ENCODE data around the gene ADARB2. TPM values are rescaled to one million over a fixed set of nuclear protein-coding genes. Genes with fewer than 3 reads are reported as not detected.

ADARB2 gene
- total and polyA plus RNA-seq, 10 of the 15 experiments (the other 5 are each of a cell fraction or from before 2014, with no cell fraction given) = 0.02 to 4.1 (median 0.76) TPM

GRCh38 chr10:1401071-1401965 is 336.0 kb downstream of the ADARB2 start:
- Histone ChIP-seq H3K79me2 (ENCODE audit: control insufficient read depth, insufficient read depth, low read length) (no peaks in the 10 kb centered on the region), H3K9ac (ENCODE audit: control insufficient read depth, insufficient read depth, low read length) (no peak overlapping the region), H3K4me1 (ENCODE audit: control insufficient read depth, insufficient read depth, low read length) (no peaks in the 10 kb centered on the region), H3K27ac (ENCODE audit: control insufficient read depth, insufficient read depth) (no peak overlapping the region), H2AFZ (ENCODE audit: control insufficient read depth, low read depth, low read length) (no peak overlapping the region), H4K20me1 (ENCODE audit: control insufficient read depth, insufficient read depth) (no peaks in the 10 kb centered on the region), H3K9me3 (replicated peaks; ENCODE audit: control insufficient read depth, insufficient read depth, low read length) (no peaks in the 10 kb centered on the region), H3K4me3 (no peak overlapping the region), H3K27me3 (replicated peaks in 1 of 2; ENCODE audit: control insufficient read depth in 2 of 2, insufficient read depth in 2 of 2, low read length in 1 of 2) (no peaks in the 10 kb centered on the region), H3K36me3 (ENCODE audit: control insufficient read depth in 2 of 2, insufficient read depth in 2 of 2, low read length in 1 of 2) (no peaks in the 10 kb centered on the region), H3K4me2 (ENCODE audit: control insufficient read depth, insufficient read depth) (no peak overlapping the region)
- POLR2A ChIA-PET = no interaction called here
- in situ Hi-C loops (cut with MboI) (no loop called here), intact Hi-C loops (cut with micrococcal nuclease; ENCODE audit: unreplicated experiment) (no loop called here)
- no peak for ATAC-seq
- no TSS peak for BruUV-seq (replicated peaks)
- SMC1A ChIA-PET (ENCODE audit: uncharacterized antibody, unreplicated experiment) = no interaction called here
- no peak for FAIRE-seq
- 72% methylated on average over 32 of the region's 35 CpGs for WGBS (ENCODE audit: insufficient coverage, insufficient replicate concordance, low lambda C conversion rate, missing lambda C conversion rate)
- RAD21 ChIA-PET (ENCODE audit: unreplicated experiment) = no interaction called here
- no peak for DNase-seq (ENCODE audit: low read depth, low spot score)
- CTCF ChIA-PET = no interaction called here
- no peak for TF ChIP-seq REST (IDR thresholded peaks at IDR 0.05; ENCODE audit: low read depth, low read length)
- no peak for TF ChIP-seq RB1 (IDR thresholded peaks at IDR 0.05; ENCODE audit: borderline replicate concordance)
- TF ChIP-seq SREBF2 (IDR thresholded peaks at IDR 0.05; ENCODE audit: low read length) = no peak
- no peak for TF ChIP-seq NRF1 (conservative IDR thresholded peaks at IDR 0.05; ENCODE audit: low read depth, low read length)
- no peak for TF ChIP-seq MTA2 (IDR thresholded peaks at IDR 0.05; ENCODE audit: low read depth)
- no peak for TF ChIP-seq IRF4 (IDR thresholded peaks at IDR 0.05; ENCODE audit: low read depth, low read length)
- TF ChIP-seq NFYA (IDR thresholded peaks at IDR 0.05; ENCODE audit: borderline replicate concordance, low read depth, low read length) = no peak
- no peak for TF ChIP-seq NFYB (IDR thresholded peaks at IDR 0.05; ENCODE audit: insufficient read depth, low read depth, low read length)
- no peak for TF ChIP-seq YY1 (IDR thresholded peaks at IDR 0.05; ENCODE audit: low read depth, low read length)
- no peak for TF ChIP-seq BMI1 (IDR thresholded peaks at IDR 0.05; ENCODE audit: borderline replicate concordance)
- no peak for TF ChIP-seq TBL1XR1 (IDR thresholded peaks at IDR 0.05; ENCODE audit: low read depth, low read length)
- no peak for TF ChIP-seq NR2C1 (IDR thresholded peaks at IDR 0.05)
- no peak for TF ChIP-seq BRCA1 (IDR thresholded peaks at IDR 0.05; ENCODE audit: low read depth, low read length)
- TF ChIP-seq SMC3 (IDR thresholded peaks at IDR 0.05; ENCODE audit: borderline replicate concordance, low read length) = no peak
- no peak for TF ChIP-seq RELB (IDR thresholded peaks at IDR 0.05; ENCODE audit: low read depth)
- TF ChIP-seq KLF5 (IDR thresholded peaks at IDR 0.05; ENCODE audit: partially characterized antibody) = no peak
- TF ChIP-seq PAX8 (IDR thresholded peaks at IDR 0.05) = no peak
- TF ChIP-seq SKIL (IDR thresholded peaks at IDR 0.05; ENCODE audit: low read depth, poor library complexity, severe bottlenecking) = no peak
- no peak for TF ChIP-seq ZBED1 (IDR thresholded peaks at IDR 0.05; ENCODE audit: borderline replicate concordance)

All from GM12878 (cell line).